ENCODE data around the gene ALLC.

ALLC gene

GRCh38 chr2:3727397-3728045 is 69.5 kb downstream of the ALLC start:
- DNase-seq: no peak

DNA sequence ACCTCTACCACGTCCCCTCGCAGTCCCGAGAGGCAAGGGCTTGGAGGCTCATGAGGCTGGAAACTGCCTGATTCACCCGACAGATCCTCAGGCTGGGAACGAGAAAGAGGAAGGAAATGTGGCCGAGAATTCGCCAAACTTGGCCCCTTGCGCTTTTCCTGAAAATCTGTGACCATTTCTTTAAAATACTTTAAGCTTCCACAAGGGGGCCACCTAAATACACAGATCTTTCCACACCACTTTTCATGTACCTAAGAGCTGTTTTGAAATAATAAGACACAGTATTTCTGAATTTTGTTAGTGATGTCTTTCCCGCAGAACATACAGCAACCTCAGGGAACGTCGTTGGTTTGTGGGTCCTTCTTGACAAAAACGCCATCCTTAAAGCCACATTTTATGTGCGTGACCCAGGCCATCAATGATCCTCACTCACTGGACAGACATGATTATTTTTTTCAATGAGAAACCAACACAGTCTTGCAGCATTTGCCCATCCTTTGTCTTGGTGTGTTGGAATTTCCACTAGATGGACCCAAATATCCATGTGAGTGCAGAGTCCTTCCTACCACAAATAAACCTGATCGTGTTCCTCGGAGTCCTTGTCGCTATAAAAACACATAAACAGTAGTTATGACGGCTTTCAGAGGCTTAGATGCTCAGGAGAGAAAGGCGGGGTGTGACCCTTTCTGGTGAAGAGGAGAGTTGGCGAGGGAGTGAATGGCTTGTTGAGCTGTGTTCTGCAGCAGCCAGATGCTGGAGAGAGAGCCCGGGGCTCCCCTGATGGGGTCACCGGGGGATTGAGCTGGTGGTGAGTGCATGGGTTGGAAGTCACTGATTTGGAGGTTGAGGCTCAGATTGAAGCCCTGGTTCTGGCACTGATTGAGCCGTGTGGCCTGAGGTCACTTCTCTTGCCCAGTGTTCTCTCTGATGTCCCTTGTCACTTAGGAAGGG is 70.4 kb downstream of the ALLC start:
- peak; percentile 44 for DNase-seq

GRCh38 chr2:3729055-3729448 is 71.1 kb downstream of the ALLC start:
- no peak for DNase-seq

- DNase-seq: no peak
These were observed 71.8 kb downstream of the ALLC start for GRCh38 chr2:3729786-3730185.

- no peak for DNase-seq
These were observed 72.6 kb downstream of the ALLC start for GRCh38 chr2:3730646-3731045.

GRCh38 chr2:3731829-3732228 is 73.8 kb downstream of the ALLC start:
- no peak for DNase-seq

DNA sequence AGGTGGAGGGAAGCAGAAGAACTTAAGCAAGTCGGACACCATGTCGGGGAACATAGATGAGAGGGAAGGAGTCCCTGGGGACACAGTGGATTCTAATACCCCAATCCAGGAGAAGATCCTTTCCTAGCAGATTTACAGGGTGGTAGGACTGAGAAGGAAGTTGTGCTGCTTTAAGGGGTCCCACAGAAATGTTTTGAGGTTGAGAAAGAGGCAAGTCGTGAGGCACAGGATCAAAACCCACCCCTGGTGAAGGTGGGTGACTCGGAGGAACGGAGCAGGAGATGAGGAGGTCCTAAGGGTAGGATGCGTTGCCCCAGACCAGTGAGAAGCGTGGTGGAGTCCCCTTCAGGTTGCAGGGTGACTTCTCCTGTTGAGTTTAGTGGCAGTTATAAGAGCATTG is 78.1 kb downstream of the ALLC start:
- DNase-seq: no peak

- DNase-seq: no peak
These were observed 79.1 kb downstream of the ALLC start for GRCh38 chr2:3737128-3737527.

DNA sequence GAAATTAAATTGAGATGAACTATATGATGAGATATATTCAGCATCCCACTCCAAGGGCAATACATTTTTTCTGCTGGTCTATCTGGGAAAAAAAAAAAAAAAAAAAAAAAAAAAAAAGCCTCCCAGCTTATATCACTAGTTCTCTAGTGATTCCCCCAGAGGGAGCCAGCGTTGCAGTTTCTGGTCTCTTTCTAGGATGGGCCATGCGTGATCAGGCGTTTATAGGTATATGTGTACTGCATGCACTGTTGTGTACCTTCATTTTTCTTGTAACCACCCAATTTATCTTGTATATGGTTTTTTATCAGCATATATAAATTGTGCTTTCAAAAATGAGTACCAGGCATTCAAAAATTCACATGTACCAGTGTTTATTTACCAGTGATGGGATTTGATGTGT is 80.5 kb downstream of the ALLC start:
- DNase-seq: peak; percentile 8

- no peak for DNase-seq
These were observed 81.3 kb downstream of the ALLC start for GRCh38 chr2:3739313-3739712.

GRCh38 chr2:3741396-3741795 is 83.4 kb downstream of the ALLC start:
- DNase-seq: no peak

DNA sequence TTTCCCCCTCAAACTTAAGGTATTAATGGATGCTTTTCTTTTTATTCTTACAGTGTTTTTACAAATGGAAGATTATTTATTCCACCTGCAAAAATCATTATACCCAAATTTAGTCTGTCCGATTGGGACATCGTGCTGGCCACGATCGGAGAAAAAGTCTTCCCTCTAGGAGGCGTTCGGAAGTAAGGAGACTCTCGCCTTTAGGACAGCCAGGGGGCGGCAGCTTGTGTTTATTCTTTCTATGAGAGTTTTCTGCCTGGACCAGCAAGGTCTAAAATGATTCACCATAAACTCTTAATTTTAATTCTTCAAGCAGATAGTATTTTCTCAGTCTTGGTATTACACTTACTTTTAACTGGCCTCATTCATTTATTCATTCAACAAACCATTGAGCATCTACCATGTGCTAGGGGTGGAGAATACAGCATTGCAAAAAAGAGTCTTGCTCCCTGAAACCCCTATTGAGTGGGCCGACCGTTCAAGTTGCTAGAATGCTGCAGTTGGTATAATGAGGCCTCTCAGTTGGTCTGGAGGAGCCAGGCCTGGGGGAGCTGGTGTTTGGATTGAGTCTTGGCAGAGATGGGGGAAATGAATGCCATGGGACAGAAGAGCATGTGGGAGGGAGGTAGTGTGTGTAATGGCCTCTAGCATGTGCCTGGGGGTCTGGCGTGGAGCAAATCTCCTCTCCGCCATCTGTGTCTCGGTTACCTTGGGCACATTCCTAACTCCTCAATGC is 84.0 kb downstream of the ALLC start:
- no peak for DNase-seq

DNA sequence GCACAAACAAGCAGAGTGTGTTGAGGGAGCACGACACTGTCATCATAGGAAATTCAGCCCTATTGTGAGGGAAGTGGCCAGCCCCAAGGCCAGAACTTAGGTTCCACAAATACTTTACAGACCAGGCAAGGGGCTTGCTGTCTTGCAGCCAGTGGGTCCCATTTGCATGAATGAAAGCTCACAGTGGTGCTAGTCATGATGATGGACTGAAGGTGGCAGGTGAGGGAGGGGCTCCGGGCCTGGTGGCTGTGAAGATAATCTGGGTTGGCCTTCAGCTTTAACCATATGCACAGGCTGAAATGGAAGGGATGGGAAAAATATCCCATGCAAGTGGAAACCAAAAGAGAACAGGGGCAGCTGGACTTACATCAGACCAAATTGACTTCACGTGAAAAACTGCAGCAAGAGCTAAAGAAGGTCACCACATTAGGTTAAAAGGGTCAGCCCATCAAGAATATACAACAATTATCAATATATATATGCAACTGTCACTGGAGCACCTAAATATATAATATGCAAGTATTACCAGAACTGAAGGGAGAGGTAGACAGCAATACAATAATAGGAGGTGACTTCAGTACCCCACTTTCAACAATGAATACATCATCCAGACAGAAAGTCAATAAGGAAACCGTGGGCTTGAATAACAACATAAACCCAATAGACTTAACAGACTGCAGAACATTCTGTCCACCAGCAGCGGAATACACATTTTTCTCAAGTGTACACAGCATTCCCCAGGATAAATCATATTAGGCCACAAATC is 84.9 kb downstream of the ALLC start:
- DNase-seq: no peak

DNA sequence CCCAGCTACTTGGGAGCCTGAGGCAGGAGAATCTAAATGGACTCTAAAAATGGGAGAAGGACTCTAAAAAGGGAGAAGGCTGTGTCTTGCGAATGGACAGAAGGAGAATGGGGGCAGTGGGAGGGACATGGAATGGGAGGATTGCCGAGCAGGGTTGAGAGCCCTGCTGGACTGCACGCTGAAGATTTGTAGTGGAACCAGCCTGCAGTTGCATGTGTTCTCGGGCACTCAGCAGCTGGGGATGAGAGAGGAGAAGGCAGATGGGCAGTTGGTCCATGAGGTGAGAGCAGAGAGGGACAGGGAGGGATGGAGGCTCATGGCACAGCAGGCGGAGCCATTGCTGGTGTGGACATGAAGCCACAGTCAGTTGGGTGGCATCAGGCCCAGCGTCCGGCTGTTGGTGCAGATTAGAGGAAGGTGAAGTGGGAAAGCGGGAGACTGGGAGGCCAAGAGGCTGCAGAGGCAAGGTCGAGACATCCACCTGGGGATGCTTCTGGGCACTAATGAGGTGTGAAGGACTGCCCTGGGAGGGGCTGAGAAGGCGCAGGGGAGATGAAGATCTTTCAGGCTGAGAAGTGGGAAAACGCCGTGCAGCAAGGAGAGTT is 86.1 kb downstream of the ALLC start:
- DNase-seq: no peak

DNA sequence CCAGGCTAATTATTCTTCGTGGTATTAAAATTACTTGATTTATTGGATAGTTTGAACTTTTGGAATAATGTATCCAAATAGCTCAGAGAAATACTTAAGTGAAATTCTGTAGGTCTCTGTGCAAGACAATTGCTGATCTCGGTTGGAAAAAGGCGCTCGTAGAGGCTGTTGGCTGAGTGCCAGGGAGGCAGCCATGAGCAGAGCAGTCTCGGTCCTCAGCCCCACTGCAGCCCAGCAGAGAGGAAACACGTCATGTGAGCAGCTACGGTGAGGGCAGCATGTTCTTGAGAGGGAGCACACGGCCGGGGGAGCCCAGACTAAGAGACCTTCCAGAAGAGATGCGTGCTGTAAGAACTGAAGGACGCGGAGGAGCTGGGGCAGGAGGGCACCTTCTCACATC is 87.9 kb downstream of the ALLC start:
- no peak for DNase-seq

DNA sequence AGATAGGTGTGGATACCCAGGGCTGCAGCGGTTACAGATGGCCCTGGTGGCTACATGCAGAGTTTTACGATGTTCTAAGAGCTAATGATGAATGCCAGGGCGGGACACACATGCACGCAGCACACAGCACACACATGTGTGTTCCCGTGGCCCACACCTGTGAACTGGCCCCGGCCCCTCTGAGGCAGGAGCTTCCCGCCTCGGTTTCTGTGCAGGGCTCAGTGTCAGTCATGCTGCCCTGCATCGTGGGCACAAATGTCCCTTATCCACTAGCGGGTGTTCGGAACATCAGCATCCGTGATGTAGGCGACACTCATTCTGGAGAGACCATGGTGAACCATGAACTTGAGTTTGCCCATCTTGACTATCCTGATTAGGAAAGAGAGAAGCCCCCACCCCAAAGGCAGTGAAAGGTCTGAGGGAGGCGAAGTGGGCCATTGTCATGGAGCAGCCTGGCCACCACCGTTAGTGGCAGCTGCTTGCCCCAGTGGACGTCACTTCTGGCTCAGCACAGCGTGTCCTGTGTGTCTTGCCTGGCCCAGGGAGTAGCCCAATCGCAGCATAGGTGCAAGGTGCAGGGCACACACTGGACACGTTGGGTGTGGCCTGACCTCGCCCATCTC is 89.1 kb downstream of the ALLC start:
- DNase-seq: no peak

- DNase-seq: no peak
These were observed 89.8 kb downstream of the ALLC start for GRCh38 chr2:3747826-3748225.

DNA sequence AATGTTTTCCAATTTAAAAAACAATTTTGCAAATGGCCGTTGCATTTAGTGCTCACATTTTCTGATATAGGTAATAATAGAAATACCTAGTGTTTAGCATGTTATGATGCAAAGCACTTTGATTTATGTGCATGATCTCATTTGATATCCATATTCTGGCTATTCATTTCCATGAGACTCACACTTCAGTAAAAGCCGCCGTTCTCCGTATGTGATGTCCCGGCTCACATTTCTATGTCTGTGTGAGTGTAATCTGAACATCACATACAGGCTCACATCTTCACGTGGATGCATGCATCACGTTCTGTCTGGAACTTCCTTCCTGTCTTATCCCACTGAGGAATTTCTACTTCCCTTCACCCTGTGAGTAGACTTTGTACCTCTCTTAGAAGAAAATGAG is 91.2 kb downstream of the ALLC start:
- no peak for DNase-seq

DNA sequence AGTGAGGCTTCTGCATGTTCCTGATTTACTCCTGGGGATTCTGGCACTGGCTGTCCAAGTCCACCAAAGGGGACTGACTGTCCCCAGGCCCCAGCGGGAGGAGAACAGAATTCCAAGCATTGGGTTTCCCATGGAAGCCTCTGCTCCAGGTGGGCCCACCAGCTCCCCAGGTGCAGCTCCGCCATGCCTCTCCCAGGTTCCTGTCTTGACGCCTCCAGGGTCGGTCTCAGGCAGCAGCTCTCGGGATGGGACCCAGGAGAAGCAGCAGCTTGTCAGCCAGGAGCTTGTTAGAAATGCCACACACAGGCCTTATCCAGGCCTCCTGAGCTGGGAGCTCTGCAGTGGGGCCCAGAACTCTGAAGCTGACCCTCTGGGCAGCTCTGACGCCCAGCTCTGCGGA is 93.3 kb downstream of the ALLC start:
- DNase-seq: no peak

DNA sequence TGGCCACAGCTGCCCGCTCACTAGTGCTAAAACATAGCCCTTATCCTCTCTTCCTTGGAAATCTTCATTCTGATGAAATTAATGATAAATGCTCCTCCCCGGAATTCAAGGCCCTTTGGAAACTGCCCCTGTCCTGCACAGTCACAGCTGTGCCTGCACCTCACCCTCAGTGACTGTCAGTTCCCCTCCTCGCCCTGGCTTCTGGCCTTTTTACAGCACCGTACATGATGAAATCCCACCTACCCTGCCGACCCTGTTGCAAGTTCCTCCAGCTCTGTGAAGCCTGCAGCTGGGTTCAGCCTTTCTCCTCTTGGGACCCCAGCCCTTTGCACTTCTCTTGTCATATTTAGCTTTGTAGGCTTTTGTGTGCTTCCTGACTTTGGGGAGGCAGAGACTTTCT is 93.8 kb downstream of the ALLC start:
- DNase-seq: no peak
